ACC112 (cell line): ENCODE results near the gene TMA16.

Experiments used
- H2AFZ ChIP-seq: fragments of 200-600 bp; sonication (generic); one replicate; pipeline ENCODE4 v1.6.0; 2017; ENCODE audit warnings: antibody characterized with exemption, low read length; ENCODE audit not compliant: unreplicated experiment
- H3K27ac ChIP-seq: fragments of 200-600 bp; sonication (generic); 2 replicates; pipeline ENCODE4 v1.5.1; 2014; ENCODE audit warnings: low read depth, mild to moderate bottlenecking, antibody characterized with exemption, low read length, moderate library complexity
- H3K27me3 ChIP-seq: fragments of 200-600 bp; sonication (generic); 2 replicates; pipeline ENCODE4 v1.6.1; 2014; ENCODE audit warnings: mild to moderate bottlenecking, antibody characterized with exemption, low read length, moderate library complexity, mixed read lengths; ENCODE audit not compliant: insufficient read depth
- H3K36me3 ChIP-seq: fragments of 200-600 bp; sonication (generic); 2 replicates; pipeline ENCODE4 v1.6.1; 2016; ENCODE audit warnings: mild to moderate bottlenecking, antibody characterized with exemption, low read length, moderate library complexity, mixed read lengths; ENCODE audit not compliant: insufficient read depth
- H3K4me1 ChIP-seq: fragments of 200-600 bp; sonication (generic); one replicate; pipeline ENCODE4 v1.6.1; 2016; ENCODE audit warnings: low read length, mixed read lengths; ENCODE audit not compliant: insufficient read depth, unreplicated experiment, control insufficient read depth
- H3K4me3 ChIP-seq: fragments of 200-600 bp; sonication (generic); 2 replicates; pipeline ENCODE4 v1.5.1; 2014; ENCODE audit warnings: mild to moderate bottlenecking, low read depth, low read length
- H3K79me2 ChIP-seq: fragments of 200-600 bp; sonication (generic); one replicate; pipeline ENCODE4 v1.6.0; 2016; ENCODE audit warnings: low read length; ENCODE audit not compliant: control insufficient read depth, unreplicated experiment, insufficient read depth

TMA16 gene

DNA sequence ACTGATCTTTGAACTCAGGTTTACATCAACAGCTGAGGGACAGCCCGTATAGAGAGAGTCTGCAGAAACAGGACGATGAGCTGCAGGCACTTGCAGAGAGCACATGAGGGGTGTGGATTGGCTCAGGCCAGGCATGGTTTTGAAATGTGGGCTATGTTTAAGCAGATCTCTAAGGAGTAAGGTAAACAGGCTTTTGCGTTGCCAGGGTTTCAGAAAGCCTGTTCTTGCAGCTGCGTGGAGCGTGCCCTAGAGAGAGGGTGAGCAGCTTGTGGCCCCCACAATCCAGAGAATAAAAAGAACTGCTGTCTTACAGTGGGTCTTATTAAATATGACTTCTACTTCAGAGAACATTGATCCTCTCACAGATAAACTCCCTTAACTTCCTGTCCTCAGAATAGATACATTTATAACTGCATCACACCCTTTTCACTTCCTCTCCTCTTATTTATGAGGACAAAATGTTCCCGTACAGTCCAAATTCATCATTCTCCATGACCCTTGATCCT lies 64.1 kb downstream of the TMA16 start:
- Histone ChIP-seq H3K79me2 (no peaks in the 10 kb centered on the region), H2AFZ (no peak overlapping the region), H3K27me3 (peaks cover 37% of the 10 kb centered on the region), H3K4me1 (no peaks in the 10 kb centered on the region), H3K27ac (no peak overlapping the region), H3K4me3 (no peak overlapping the region), H3K36me3 (no peaks in the 10 kb centered on the region)

DNA sequence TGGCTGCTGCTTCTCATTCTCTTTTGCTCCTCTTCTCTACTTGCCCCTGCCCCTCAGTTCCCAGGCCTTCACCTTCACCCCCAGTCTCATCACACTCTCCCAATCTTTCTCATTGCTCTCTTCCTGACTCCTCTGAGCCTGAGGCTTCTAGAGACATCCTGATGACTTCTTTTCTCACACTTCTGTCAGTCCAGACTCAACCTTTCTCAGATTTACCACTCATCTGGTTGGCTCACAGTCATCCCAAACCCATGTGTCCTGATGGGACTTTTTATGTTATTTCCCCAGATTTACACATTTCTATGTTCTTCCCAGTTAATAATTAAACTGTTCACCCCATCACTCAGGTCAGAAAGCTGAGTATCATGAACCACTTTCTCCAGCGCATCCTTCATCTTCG lies 68.0 kb downstream of the TMA16 start:
- Histone ChIP-seq H3K79me2 (no peaks in the 10 kb centered on the region), H2AFZ (no peak overlapping the region), H3K27ac (no peak overlapping the region), H3K36me3 (no peaks in the 10 kb centered on the region), H3K27me3 (peaks cover 68% of the 10 kb centered on the region), H3K4me3 (no peak overlapping the region), H3K4me1 (no peaks in the 10 kb centered on the region)

DNA sequence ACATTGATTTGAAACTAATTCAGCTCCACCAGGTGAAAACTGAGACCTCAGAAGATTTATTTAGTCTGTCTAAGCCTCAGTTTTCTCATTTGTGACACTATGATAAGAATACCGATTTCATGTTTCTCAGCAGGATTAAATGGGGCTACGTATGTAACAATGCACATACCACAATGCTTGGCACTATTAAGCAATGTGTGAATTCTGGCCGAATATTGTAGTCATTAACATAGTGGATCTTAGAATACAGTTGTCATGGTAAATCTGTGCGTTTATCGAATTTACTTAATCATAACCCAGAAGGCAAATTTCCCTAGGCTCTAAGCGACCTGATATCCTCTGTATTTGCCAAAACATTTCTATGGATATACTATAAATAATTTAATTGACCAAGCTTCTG lies 69.1 kb downstream of the TMA16 start:
- Histone ChIP-seq H2AFZ (no peak overlapping the region), H3K79me2 (no peaks in the 10 kb centered on the region), H3K36me3 (no peaks in the 10 kb centered on the region), H3K4me3 (no peak overlapping the region), H3K27me3 (peaks cover 62% of the 10 kb centered on the region), H3K4me1 (no peaks in the 10 kb centered on the region), H3K27ac (no peak overlapping the region)

DNA sequence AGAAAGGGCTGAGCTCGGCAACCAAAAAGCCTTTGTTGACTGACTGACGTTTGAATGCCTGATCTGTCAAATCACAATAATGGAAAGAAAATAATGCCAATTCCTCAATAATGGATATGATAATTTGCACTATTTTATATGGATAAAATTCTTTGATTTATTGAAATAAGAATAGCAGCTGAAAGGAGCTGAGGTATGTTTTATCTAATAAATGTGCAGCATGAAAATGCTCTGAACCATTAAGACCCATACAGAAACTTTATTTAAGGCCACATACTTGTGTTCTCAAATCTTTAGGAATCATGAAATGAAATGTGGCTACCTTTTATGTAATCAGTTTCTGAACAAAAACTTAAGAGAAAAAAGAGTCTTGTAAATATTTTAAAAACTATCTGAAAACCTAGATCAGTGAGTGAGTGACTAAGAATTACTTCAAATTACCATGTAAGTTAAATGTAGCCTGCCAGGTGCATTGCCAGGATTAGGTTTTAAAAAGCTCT lies 69.8 kb downstream of the TMA16 start:
- H3K36me3 ChIP-seq = no peaks in the 10 kb centered on the region
- H3K27ac ChIP-seq = no peak overlapping the region
- H3K27me3 ChIP-seq = peaks cover 63% of the 10 kb centered on the region
- no peak overlapping the region for H3K4me3 ChIP-seq
- H3K79me2 ChIP-seq = no peaks in the 10 kb centered on the region
- no peak overlapping the region for H2AFZ ChIP-seq
- no peaks in the 10 kb centered on the region for H3K4me1 ChIP-seq

DNA sequence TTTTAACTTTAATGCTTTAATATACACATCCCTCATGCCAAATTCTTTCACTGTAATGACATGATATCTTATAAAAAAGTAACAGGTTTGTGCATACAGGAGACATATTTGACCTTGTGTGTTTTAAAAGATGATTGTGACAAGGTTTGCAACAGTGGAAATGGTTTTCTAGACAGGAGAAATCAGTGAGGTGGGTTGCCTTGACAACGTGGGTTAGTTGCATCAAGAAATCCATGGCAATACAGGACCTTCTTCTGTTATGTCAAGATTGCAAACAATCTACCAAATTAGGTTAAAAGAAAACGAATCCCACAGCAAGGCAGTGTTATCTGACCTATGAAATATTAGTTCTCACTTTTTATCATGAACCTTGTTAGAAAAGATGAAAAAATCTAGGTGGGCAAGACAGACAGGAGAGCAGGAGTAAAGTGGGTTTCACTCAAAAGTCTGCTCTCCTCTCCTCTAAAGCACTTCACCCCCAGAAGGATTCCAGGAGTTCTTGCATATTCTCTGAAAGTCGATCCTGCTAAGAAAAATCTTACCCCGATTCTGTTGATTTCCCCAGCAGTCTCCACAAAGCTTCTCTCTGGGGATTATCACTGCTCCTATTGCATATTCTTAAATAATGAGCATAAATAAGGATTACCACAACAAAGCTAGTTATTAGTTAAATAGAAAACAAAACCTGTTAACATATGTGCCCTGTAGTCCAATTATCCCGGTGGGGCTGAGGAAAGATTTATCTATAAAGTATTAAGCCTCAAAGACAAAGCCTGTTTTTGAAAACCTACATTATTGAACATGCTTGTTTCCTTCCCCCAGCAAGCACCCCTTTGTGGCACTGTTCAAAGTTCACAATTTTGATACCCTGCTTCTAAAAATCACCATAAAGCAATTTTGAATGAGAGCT lies 71.0 kb downstream of the TMA16 start:
- Histone ChIP-seq H3K4me3 (no peak overlapping the region), H2AFZ (no peak overlapping the region), H3K36me3 (no peaks in the 10 kb centered on the region), H3K79me2 (no peaks in the 10 kb centered on the region), H3K27ac (no peak overlapping the region), H3K27me3 (peaks cover 55% of the 10 kb centered on the region), H3K4me1 (no peaks in the 10 kb centered on the region)

DNA sequence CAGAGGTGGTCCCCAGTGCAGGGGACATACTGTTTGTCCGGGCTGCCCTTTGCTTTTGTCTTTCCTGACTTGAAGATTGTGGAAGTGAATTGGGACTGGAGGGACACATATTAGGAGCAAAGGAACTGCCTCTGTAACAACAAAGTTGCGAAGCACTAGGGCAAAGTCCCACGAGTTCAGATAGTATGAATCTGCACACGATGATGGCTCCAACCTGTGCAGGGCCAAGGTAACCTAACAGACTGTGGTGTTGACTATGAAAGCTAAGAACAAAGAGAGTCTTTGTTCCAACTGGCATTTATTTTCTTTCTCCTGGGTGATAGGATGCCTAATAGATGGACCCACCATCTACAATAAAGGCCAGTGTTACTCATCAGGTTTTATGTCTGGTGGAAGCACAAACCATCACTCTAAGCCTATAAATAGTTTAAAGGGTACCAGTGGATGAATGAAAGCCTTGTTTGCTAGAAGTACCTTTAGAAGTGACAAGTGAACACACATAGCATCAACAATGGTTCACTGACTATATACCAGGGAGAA lies 71.8 kb downstream of the TMA16 start:
- H3K36me3 ChIP-seq = no peaks in the 10 kb centered on the region
- H3K27me3 ChIP-seq = peaks cover 52% of the 10 kb centered on the region
- H3K4me3 ChIP-seq = no peak overlapping the region
- H3K79me2 ChIP-seq = no peaks in the 10 kb centered on the region
- H2AFZ ChIP-seq = no peak overlapping the region
- H3K4me1 ChIP-seq = no peaks in the 10 kb centered on the region
- no peak overlapping the region for H3K27ac ChIP-seq

DNA sequence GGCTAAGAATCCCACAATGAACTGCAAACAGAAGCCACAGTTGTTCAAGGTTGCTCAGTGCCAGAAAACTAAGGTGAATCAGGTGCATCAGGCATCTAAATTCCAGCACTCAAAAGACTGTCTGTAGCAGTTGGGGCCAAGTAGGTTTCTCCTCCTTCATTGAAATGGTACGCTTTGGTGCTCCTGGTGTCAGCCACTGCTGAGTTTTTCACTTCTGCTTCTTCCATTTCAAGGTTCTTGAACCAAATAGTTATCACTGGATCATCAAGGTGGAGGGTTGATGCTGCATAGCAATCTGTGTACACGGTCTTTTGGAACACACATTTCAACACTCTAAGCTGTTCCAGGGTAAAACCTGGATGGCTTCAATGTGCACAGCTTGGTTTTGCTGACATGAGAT lies 74.4 kb downstream of the TMA16 start:
- no peak overlapping the region for H2AFZ ChIP-seq
- no peak overlapping the region for H3K4me3 ChIP-seq
- no peaks in the 10 kb centered on the region for H3K79me2 ChIP-seq
- H3K27ac ChIP-seq = no peak overlapping the region
- H3K36me3 ChIP-seq = no peaks in the 10 kb centered on the region
- H3K27me3 ChIP-seq = peaks cover 39% of the 10 kb centered on the region
- no peaks in the 10 kb centered on the region for H3K4me1 ChIP-seq
